ENCODE measurements around the gene CRP.

The CRP gene

GRCh38 chr1:159663552-159663951 lies 50.8 kb downstream of the CRP start:
- no peak for DNase-seq (ENCODE audit: low spot score)
- in situ Hi-C loops (cut with MboI; ENCODE audit: low pct_unique_long_range_greater_than_20kb, low sequenced_read_pairs, unreplicated experiment) = no loop called here
- TF ChIP-seq CTCF (IDR thresholded peaks at IDR 0.05; ENCODE audit: extremely low read depth, insufficient read depth, missing control alignments) = no peak

Data from GM13977 (cell line).